Mammary epithelial cell (primary cell): Measurements from ENCODE around the gene HIVEP2.

Source experiments
- EZH2 ChIP-seq: IDR thresholded peaks from 2 replicates; pipeline ENCODE4 v1.6.1; 2012; ENCODE audit warnings: low read length, inconsistent platforms, borderline replicate concordance
- TF ChIP-seq, protein P1 (sequence below), 2 donors: IDR thresholded peaks in 1 of 2; conservative IDR thresholded peaks in 1 of 2; 2 replicates each; pipeline ENCODE4 v1.5.1; 2011 to 2012; ENCODE audit warnings: inconsistent platforms in 2 of 2, low read length in 2 of 2, mild to moderate bottlenecking in 2 of 2, control low read depth in 1 of 2, low read depth in 1 of 2; ENCODE audit not compliant: insufficient read depth in 1 of 2; ENCODE audit errors: extremely low read depth in 1 of 2

DNA sequence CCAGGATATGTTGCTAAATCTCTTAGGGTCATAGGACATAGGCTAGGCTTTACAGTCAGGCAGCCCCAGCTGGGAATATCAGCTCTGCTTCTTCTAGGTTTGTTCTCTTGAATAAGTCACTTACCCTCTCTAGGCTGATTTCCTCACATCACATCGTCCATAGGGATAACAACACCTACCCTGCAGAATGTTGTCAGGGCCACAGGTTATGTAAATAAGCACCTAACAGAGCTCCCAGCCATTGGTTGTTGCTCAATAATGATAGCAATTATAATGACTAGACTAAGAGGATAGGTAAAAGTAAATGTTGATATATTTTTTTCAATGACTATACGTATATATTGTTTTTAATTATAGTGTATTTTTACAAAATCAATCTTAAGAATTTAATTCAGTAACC lies 135.0 kb downstream of the HIVEP2 start:
- TF ChIP-seq, protein P1, sequence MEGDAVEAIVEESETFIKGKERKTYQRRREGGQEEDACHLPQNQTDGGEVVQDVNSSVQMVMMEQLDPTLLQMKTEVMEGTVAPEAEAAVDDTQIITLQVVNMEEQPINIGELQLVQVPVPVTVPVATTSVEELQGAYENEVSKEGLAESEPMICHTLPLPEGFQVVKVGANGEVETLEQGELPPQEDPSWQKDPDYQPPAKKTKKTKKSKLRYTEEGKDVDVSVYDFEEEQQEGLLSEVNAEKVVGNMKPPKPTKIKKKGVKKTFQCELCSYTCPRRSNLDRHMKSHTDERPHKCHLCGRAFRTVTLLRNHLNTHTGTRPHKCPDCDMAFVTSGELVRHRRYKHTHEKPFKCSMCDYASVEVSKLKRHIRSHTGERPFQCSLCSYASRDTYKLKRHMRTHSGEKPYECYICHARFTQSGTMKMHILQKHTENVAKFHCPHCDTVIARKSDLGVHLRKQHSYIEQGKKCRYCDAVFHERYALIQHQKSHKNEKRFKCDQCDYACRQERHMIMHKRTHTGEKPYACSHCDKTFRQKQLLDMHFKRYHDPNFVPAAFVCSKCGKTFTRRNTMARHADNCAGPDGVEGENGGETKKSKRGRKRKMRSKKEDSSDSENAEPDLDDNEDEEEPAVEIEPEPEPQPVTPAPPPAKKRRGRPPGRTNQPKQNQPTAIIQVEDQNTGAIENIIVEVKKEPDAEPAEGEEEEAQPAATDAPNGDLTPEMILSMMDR (conservative IDR thresholded peaks at IDR 0.05 in 1 of 2, IDR thresholded peaks at IDR 0.05 in 1 of 2; ENCODE audit: extremely low read depth in 1 of 2, insufficient read depth in 1 of 2, low read depth in 1 of 2, low read length in 2 of 2): no peak
- TF ChIP-seq EZH2: no peak
